HEK293 (cell line): ENCODE results near the gene IFNAR1.
A peak's percentile ranks its signal among the peaks of the same experiment; 100 is the strongest.

Experiments used
- CTCF ChIA-PET: fragments of 350-600 bp; formaldehyde crosslinking; extraction: SDS; loops from one replicate; lab custom pipeline; 2021; ENCODE audit warnings: antibody characterized with exemption; lab: Yijun Ruan, JAX
- POLR2A ChIA-PET: fragments of 300-600 bp; formaldehyde crosslinking; extraction: SDS; loops from one replicate; lab custom pipeline; 2020; ENCODE audit warnings: antibody characterized with exemption, inconsistent platforms; lab: Yijun Ruan, JAX
- H3K27ac ChIP-seq: fragments of 200-500 bp; sonication (Bioruptor generic); 2 replicates; pipeline ENCODE4 v1.5.1; 2014; ENCODE audit warnings: low read depth, low read length, control low read depth, inconsistent platforms; ENCODE audit errors: extremely low read depth
- H3K36me3 ChIP-seq, 2 experiments: fragments of 200-500 bp in 1 of 2; sonication (Bioruptor generic) in 1 of 2; 1 replicate in 1 of 2; 2 replicates in 1 of 2; pipeline ENCODE4 v1.5.1; 2014 to 2017; ENCODE audit warnings: inconsistent platforms in 2 of 2, low read length in 2 of 2; ENCODE audit not compliant: control insufficient read depth in 2 of 2, insufficient read depth in 1 of 2
- H3K4me1 ChIP-seq: fragments of 200-500 bp; sonication (Bioruptor generic); 2 replicates; pipeline ENCODE4 v1.5.1; 2014; ENCODE audit warnings: mild to moderate bottlenecking, low read length, inconsistent platforms; ENCODE audit not compliant: control insufficient read depth, insufficient read depth
- H3K4me3 ChIP-seq: 2 replicates; pipeline ENCODE4 v1.5.1; 2011; ENCODE audit warnings: low read depth, mild to moderate bottlenecking, control low read depth, low read length, moderate library complexity
- H3K9me3 ChIP-seq: fragments of 200-500 bp; sonication (Bioruptor generic); 2 replicates; pipeline ENCODE4 v1.5.1; 2014; ENCODE audit warnings: low read depth, low read length, inconsistent platforms; ENCODE audit not compliant: control insufficient read depth, insufficient read depth
- EGR2 ChIP-seq: fragments of 450-650 bp; formaldehyde crosslinking; IDR thresholded peaks from 2 replicates; pipeline ENCODE4 v1.5.1; 2016; ENCODE audit warnings: low read depth, missing biosample characterization, missing genetic modification characterization
- SCRT2 ChIP-seq: fragments of 450-650 bp; formaldehyde crosslinking; IDR thresholded peaks from 2 replicates; pipeline ENCODE4 v1.5.1; 2016; ENCODE audit warnings: missing biosample characterization, missing genetic modification characterization
- ZBTB11 ChIP-seq: fragments of 450-650 bp; formaldehyde crosslinking; conservative IDR thresholded peaks from 2 replicates; pipeline ENCODE4 v1.5.1; 2016; ENCODE audit warnings: low read depth, missing biosample characterization, missing genetic modification characterization
- ZBTB17 ChIP-seq: fragments of 450-650 bp; formaldehyde crosslinking; IDR thresholded peaks from 2 replicates; pipeline ENCODE4 v1.5.1; 2016; ENCODE audit warnings: missing biosample characterization, missing genetic modification characterization
- ZBTB20 ChIP-seq: fragments of 450-650 bp; formaldehyde crosslinking; IDR thresholded peaks from 2 replicates; pipeline ENCODE4 v1.5.1; 2016; ENCODE audit warnings: missing biosample characterization, missing genetic modification characterization
- ZIC2 ChIP-seq: fragments of 450-650 bp; formaldehyde crosslinking; IDR thresholded peaks from 2 replicates; pipeline ENCODE4 v1.5.1; 2016; ENCODE audit warnings: missing biosample characterization, missing genetic modification characterization
- ZNF112 ChIP-seq: fragments of 450-650 bp; formaldehyde crosslinking; IDR thresholded peaks from 2 replicates; pipeline ENCODE4 v1.5.0; 2017; ENCODE audit warnings: missing biosample characterization, missing genetic modification characterization
- ZNF140 ChIP-seq: fragments of 450-650 bp; formaldehyde crosslinking; IDR thresholded peaks from 2 replicates; pipeline ENCODE4 v1.5.1; 2016; ENCODE audit warnings: missing biosample characterization, missing genetic modification characterization
- ZNF202 ChIP-seq: fragments of 450-650 bp; formaldehyde crosslinking; IDR thresholded peaks from 2 replicates; pipeline ENCODE4 v1.5.1; 2016; ENCODE audit warnings: missing biosample characterization, missing genetic modification characterization, borderline replicate concordance
- ZNF223 ChIP-seq: fragments of 450-650 bp; formaldehyde crosslinking; IDR thresholded peaks from 2 replicates; pipeline ENCODE4 v1.5.1; 2016; ENCODE audit warnings: missing biosample characterization, missing genetic modification characterization
- ZNF274 ChIP-seq, 2 experiments: fragments of 200-500 bp in 1 of 2; fragments of 450-650 bp in 1 of 2; sonication (Bioruptor generic) in 1 of 2; formaldehyde crosslinking in 1 of 2; IDR thresholded peaks; 2 replicates each; pipeline versions ENCODE4 v1.5.1 to v1.6.1; 2014 to 2016; ENCODE audit warnings: borderline replicate concordance in 1 of 2, inconsistent platforms in 1 of 2, low read length in 1 of 2, missing biosample characterization in 1 of 2, missing genetic modification characterization in 1 of 2
- ZNF488 ChIP-seq: fragments of 450-650 bp; formaldehyde crosslinking; IDR thresholded peaks from 2 replicates; pipeline ENCODE4 v1.5.1; 2016; ENCODE audit warnings: missing biosample characterization, missing genetic modification characterization
- ZNF521 ChIP-seq: fragments of 450-650 bp; formaldehyde crosslinking; IDR thresholded peaks from 2 replicates; pipeline ENCODE4 v1.5.1; 2017; ENCODE audit warnings: missing biosample characterization, mild to moderate bottlenecking, missing genetic modification characterization
- ZNF624 ChIP-seq: fragments of 450-650 bp; formaldehyde crosslinking; IDR thresholded peaks from 2 replicates; pipeline ENCODE4 v1.5.1; 2017; ENCODE audit warnings: missing biosample characterization, missing genetic modification characterization
- ZNF664 ChIP-seq: fragments of 450-650 bp; formaldehyde crosslinking; IDR thresholded peaks from 2 replicates; pipeline ENCODE4 v1.5.1; 2016; ENCODE audit warnings: missing biosample characterization, missing genetic modification characterization
- ZNF704 ChIP-seq: fragments of 450-650 bp; formaldehyde crosslinking; IDR thresholded peaks from 2 replicates; pipeline ENCODE4 v1.5.1; 2016; ENCODE audit warnings: missing biosample characterization, missing genetic modification characterization

IFNAR1 gene

GRCh38 chr21:33289199-33289819 lies 35.5 kb upstream of the IFNAR1 start (continued):
- TF ChIP-seq ZNF704 (tag by site-specific recombination) = no peak

- ChIA-PET POLR2A (no interaction called here), CTCF (no interaction called here)
- no peak overlapping the region for H3K4me3 ChIP-seq
These were observed 34.3 kb upstream of the IFNAR1 start for GRCh38 chr21:33290441-33290840.

GRCh38 chr21:33291686-33292085 lies 33.1 kb upstream of the IFNAR1 start:
- Histone ChIP-seq H3K36me3 (peaks cover 6 to 46% of the 10 kb centered on the region in 2 experiments; a peak in 2 of 3 replicates), H3K9me3 (no peaks in the 10 kb centered on the region), H3K4me3 (no peak overlapping the region), H3K27ac (no peak overlapping the region), H3K4me1 (peaks cover 6% of the 10 kb centered on the region)
- ChIA-PET POLR2A (no interaction called here), CTCF (interaction anchor here (0.6 kb wide), 1 partner anchor 36 kb away, joined by 4 read pairs; no protein-coding TSS in a partner anchor)
- no peak for TF ChIP-seq SCRT2 (tag by site-specific recombination)
- TF ChIP-seq ZNF488 = no peak
- TF ChIP-seq ZNF664 (tag by site-specific recombination) = no peak
- no peak for TF ChIP-seq ZNF112 (tag by site-specific recombination)
- TF ChIP-seq ZNF223 = no peak
- no peak for TF ChIP-seq ZBTB20 (tag by site-specific recombination)
- no peak for TF ChIP-seq ZNF521 (tag by site-specific recombination)
- TF ChIP-seq ZNF274 (IDR thresholded peaks at IDR 0.05; ENCODE audit: low read length) = no peak
- no peak for TF ChIP-seq ZNF274 (tag by site-specific recombination; IDR thresholded peaks at IDR 0.05; ENCODE audit: borderline replicate concordance)
- TF ChIP-seq ZNF140 (tag by site-specific recombination) = no peak
- TF ChIP-seq ZBTB11 (tag by site-specific recombination) = no peak
- no peak for TF ChIP-seq ZNF202
- no peak for TF ChIP-seq ZBTB17 (tag by site-specific recombination)
- no peak for TF ChIP-seq ZNF624 (tag by site-specific recombination)

More at GRCh38 chr21:33290441-33290840, 34.3 kb upstream of the IFNAR1 start:
- TF ChIP-seq ZIC2 (tag by site-specific recombination) = peak; percentile 29; the same call in 1 of the 2 replicates
- no peak for TF ChIP-seq EGR2 (tag by site-specific recombination)
- TF ChIP-seq, all 188 proteins: peak for 1
- Histone ChIP-seq H3K9me3 (no peaks in the 10 kb centered on the region), H3K27ac (no peak overlapping the region), H3K4me1 (peaks cover 11% of the 10 kb centered on the region), H3K36me3 (peaks cover 3 to 47% of the 10 kb centered on the region in 2 experiments; a peak in 2 of 3 replicates)
